Measurements from ENCODE around the gene VWCE. TPM values are rescaled to one million over a fixed set of nuclear protein-coding genes. Genes with fewer than 3 reads are reported as not detected.

The VWCE gene
- total and polyA plus RNA-seq, 10 of the 15 experiments (the other 5 are each of a cell fraction or from before 2014, with no cell fraction given), result 0.10 to 4.9 (median 2.4) TPM

GRCh38 chr11:61278001-61278470 is 17.1 kb downstream of the VWCE start:
- Histone ChIP-seq H2AFZ (ENCODE audit: control insufficient read depth, low read depth, low read length) (no peak overlapping the region), H3K4me2 (ENCODE audit: control insufficient read depth, insufficient read depth) (no peak overlapping the region), H3K79me2 (ENCODE audit: control insufficient read depth, insufficient read depth, low read length) (no peaks in the 10 kb centered on the region), H3K9me3 (replicated peaks; ENCODE audit: control insufficient read depth, insufficient read depth, low read length) (no peaks in the 10 kb centered on the region), H3K4me3 (no peak overlapping the region), H3K9ac (ENCODE audit: control insufficient read depth, insufficient read depth, low read length) (no peak overlapping the region), H4K20me1 (ENCODE audit: control insufficient read depth, insufficient read depth) (no peaks in the 10 kb centered on the region), H3K27ac (ENCODE audit: control insufficient read depth, insufficient read depth) (no peak overlapping the region), H3K36me3 (ENCODE audit: control insufficient read depth in 2 of 2, insufficient read depth in 2 of 2, low read length in 1 of 2) (no peaks in the 10 kb centered on the region), H3K4me1 (ENCODE audit: control insufficient read depth, insufficient read depth, low read length) (no peaks in the 10 kb centered on the region), H3K27me3 (replicated peaks in 1 of 2; ENCODE audit: control insufficient read depth in 2 of 2, insufficient read depth in 2 of 2, low read length in 1 of 2) (no peaks in the 10 kb centered on the region)
- ChIA-PET RAD21 (ENCODE audit: unreplicated experiment) (no interaction called here), POLR2A (no interaction called here), SMC1A (ENCODE audit: uncharacterized antibody, unreplicated experiment) (no interaction called here), CTCF (no interaction called here)
- intact Hi-C loops (cut with micrococcal nuclease; ENCODE audit: unreplicated experiment) (no loop called here), in situ Hi-C loops (cut with MboI) (no loop called here)
- no peak for TF ChIP-seq SMC3 (IDR thresholded peaks at IDR 0.05; ENCODE audit: borderline replicate concordance, low read length)
- TF ChIP-seq NR2F1 (conservative IDR thresholded peaks at IDR 0.05), result no peak
- no peak for TF ChIP-seq SIX5 (IDR thresholded peaks at IDR 0.05; ENCODE audit: low read depth, low read length, severe bottlenecking)
- TF ChIP-seq NKRF (conservative IDR thresholded peaks at IDR 0.05), result no peak
- no TSS peak for BruUV-seq (replicated peaks)
- no peak for DNase-seq (ENCODE audit: low read depth, low spot score)
- no peak for ATAC-seq
- 38% methylated on average over 10 of the region's 10 CpGs for WGBS (ENCODE audit: insufficient coverage, insufficient replicate concordance, low lambda C conversion rate, missing lambda C conversion rate)
- FAIRE-seq, result no peak

GRCh38 chr11:61277186-61278000 is 17.7 kb downstream of the VWCE start:
- no peak overlapping the region for H3K27ac ChIP-seq (ENCODE audit: control insufficient read depth, insufficient read depth)
- no peak for TF ChIP-seq MYB (IDR thresholded peaks at IDR 0.05; ENCODE audit: borderline replicate concordance, low read depth, low read length)
- no peak for TF ChIP-seq RCOR1 (conservative IDR thresholded peaks at IDR 0.05; ENCODE audit: low read depth, low read length)
- TF ChIP-seq ZBED1 (IDR thresholded peaks at IDR 0.05; ENCODE audit: borderline replicate concordance), result no peak
- TF ChIP-seq JUNB (IDR thresholded peaks at IDR 0.05), result no peak
- no peak for TF ChIP-seq SUPT20H (IDR thresholded peaks at IDR 0.05; ENCODE audit: borderline replicate concordance, control insufficient read depth, low read depth, low read length)
- no peak for TF ChIP-seq IRF5 (IDR thresholded peaks at IDR 0.05; ENCODE audit: borderline replicate concordance)
- TF ChIP-seq BRCA1 (IDR thresholded peaks at IDR 0.05; ENCODE audit: low read depth, low read length), result no peak
- TF ChIP-seq IRF3 (IDR thresholded peaks at IDR 0.05), result no peak
- no peak for TF ChIP-seq IKZF1 (conservative IDR thresholded peaks at IDR 0.05)

More at GRCh38 chr11:61277186-61278000, 17.7 kb downstream of the VWCE start:
- intact Hi-C loops (cut with micrococcal nuclease; ENCODE audit: unreplicated experiment) (no loop called here), in situ Hi-C loops (cut with MboI) (no loop called here)
- Histone ChIP-seq H3K4me3 (no peak overlapping the region), H3K27me3 (replicated peaks in 1 of 2; ENCODE audit: control insufficient read depth in 2 of 2, insufficient read depth in 2 of 2, low read length in 1 of 2) (no peaks in the 10 kb centered on the region), H3K36me3 (ENCODE audit: control insufficient read depth in 2 of 2, insufficient read depth in 2 of 2, low read length in 1 of 2) (no peaks in the 10 kb centered on the region), H2AFZ (ENCODE audit: control insufficient read depth, low read depth, low read length) (no peak overlapping the region), H4K20me1 (ENCODE audit: control insufficient read depth, insufficient read depth) (no peaks in the 10 kb centered on the region), H3K9me3 (replicated peaks; ENCODE audit: control insufficient read depth, insufficient read depth, low read length) (no peaks in the 10 kb centered on the region), H3K9ac (ENCODE audit: control insufficient read depth, insufficient read depth, low read length) (no peak overlapping the region), H3K4me1 (ENCODE audit: control insufficient read depth, insufficient read depth, low read length) (no peaks in the 10 kb centered on the region), H3K79me2 (ENCODE audit: control insufficient read depth, insufficient read depth, low read length) (no peaks in the 10 kb centered on the region), H3K4me2 (ENCODE audit: control insufficient read depth, insufficient read depth) (no peak overlapping the region)
- DNase-seq (ENCODE audit: low read depth, low spot score), result no peak
- POLR2A ChIA-PET, result no interaction called here
- BruUV-seq (replicated peaks), result no TSS peak
- RAD21 ChIA-PET (ENCODE audit: unreplicated experiment), result no interaction called here
- SMC1A ChIA-PET (ENCODE audit: uncharacterized antibody, unreplicated experiment), result no interaction called here
- CTCF ChIA-PET, result no interaction called here
- WGBS (ENCODE audit: insufficient coverage, insufficient replicate concordance, low lambda C conversion rate, missing lambda C conversion rate), result 73% methylated on average over 13 of the region's 14 CpGs
- ATAC-seq, result no peak
- no peak for FAIRE-seq
